Glomerular endothelial cell (primary cell): ENCODE data around the gene NDFIP1. TPM values are rescaled to one million over a fixed set of nuclear protein-coding genes. Genes with fewer than 3 reads are reported as not detected.

ENCODE experiments used
- DNase-seq: peaks from one replicate; pipeline ENCODE4 v3.0.0-alpha.2; 2011; ENCODE audit warnings: low read depth, low spot score; ENCODE audit errors: extremely low read depth
- total RNA-seq: library from RNA; depleted of rRNA; stranded (reverse); fragments of >200 nt; gene quantifications from 2 replicates; pipeline ENCODE4 v1.2.3, GENCODE V29; 2015

The NDFIP1 gene
- total RNA-seq, 1 donor from 2014 or later: 55.2 TPM

DNA sequence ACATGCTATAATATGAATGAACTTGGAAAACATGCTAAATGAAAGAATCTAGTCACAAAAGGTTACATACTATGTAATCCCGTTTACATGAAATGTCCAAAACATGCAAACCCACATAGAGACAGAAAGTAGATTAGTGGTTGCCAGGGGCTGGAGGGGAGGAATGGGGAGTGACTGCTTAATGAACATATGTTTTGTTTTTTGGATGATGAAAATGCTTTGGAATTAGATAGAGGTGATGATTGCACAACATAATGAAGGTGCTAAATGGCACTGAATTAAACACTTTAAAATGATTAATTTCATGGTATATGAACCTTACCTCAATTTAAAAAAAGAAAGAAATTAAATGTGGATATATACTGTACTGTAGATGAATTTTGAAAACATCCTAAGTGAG lies 17.6 kb upstream of the NDFIP1 start:
- DNase-seq: no peak

DNA sequence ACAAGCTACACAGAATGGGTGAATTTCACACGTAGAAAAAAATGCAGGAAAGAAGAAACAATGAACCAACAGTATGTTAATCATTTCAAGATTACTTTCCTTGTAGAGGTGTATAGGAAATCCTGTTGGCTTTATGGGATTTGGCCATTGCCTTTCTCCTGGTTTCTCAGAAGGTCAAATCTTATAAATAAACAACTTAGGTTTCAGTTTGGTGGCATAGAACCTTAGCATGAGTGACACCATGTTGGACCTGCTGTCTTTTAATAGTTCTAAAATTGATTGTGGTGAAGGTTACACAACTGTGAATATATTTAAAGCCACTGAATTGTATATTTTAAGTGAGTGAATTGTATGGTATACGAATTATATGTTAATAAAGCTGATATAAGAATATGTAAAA lies 16.7 kb upstream of the NDFIP1 start:
- DNase-seq: no peak

DNA sequence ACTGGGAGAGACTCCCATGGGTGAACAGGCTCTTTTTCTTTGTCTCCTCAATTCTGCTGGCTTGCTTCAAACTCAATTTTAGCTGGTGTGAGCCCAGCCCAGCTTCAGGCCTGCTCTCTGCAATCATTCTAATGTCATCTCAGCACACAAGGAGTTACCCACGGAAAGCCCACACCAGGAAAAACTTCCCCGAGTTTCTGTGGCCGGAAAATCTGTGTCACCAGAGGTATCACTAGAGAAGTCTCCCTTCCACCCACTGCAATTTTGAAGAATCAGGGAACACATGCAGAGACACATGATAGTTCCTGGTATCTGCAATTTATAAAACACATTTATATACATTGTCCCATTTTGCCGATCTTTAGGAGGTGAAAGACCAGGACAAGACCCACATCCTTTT lies 13.5 kb upstream of the NDFIP1 start:
- no peak for DNase-seq

DNA sequence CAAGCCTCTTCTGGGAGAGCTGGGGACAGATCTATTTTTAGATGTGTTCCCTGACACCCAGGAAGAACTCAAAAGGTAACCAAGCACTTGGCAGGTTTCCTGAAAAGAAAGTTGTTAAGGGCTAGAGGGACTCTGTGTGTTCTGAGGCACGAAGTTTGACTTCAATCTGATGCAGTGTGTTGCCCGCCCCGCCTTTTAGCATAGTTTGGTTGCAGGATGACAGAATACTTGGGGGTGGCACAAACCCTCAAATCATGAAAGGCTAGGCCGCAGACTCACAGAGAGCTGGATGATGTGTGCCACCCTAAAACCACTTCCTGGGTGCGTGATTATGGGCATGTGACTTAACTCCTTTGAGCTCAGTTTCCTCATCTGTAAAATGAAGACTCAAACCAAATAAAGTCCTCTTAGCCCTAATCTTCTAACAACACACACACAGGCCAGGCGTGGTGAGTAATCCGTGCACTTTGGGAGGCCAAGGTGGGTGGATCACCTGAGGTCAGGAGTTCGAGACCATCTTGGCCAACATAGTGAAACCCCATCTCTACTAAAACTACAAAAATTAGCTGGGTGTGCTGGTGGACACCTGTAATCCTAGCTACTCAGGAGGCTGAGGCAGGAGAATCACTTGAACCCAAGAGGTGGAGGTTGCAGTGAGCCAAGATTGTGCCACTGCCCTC lies 12.8 kb upstream of the NDFIP1 start:
- no peak for DNase-seq

DNA sequence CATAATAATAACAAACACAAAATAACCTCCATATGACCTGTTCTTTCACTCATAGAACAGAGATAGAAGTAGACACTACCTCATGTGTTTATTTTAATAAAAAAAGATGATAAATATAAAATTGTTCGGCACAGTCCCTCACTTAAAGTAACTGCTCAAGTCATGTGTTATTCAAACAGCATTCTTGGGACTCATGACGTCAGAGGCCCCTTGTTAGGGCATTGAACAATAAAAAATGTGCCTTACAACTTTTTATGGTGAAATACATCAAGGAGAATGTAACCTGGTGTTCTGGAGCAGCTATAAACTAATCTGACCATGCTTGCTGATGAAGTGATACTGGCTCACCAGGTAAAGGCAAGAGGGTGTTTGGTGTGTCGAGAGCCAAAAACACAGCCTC lies 12.2 kb upstream of the NDFIP1 start:
- DNase-seq: no peak

DNA sequence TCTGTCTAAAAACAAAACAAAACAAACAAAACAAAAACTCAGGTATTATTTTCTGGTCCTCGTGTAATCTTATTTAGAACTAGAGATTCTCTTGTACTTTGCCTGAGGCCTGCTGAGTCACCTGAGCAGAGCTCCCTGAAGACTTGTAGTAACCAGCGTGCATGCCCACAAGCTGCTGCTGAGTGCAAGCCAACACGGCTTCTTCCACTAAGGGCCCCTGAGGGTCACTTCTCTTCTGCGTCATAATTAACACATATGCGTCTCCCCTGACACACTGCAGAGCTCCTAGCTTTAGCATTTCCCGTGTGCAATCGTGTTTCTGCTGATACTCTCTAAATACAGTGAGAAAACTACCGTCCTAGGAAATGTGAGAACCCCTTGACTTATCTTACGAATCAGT lies 10.9 kb upstream of the NDFIP1 start:
- no peak for DNase-seq

DNA sequence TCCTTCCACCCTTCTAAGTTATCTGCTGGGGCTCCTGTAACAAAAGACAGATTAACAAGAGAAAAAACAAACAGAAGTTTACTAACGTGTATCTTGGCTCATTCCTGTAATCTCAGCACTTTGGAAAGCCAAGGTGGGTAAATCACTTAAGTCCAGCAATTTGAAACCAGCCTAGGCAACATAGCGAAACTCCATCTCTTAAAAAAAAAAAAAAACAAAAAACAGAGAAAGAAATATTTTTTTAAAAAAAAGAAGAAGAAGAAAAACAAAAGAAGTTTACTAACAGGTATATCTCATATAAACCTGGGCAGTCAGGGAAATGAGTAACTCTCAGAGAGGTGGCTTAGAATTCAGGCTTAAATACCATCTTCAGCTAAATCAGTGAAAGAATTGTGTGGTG lies 10.3 kb upstream of the NDFIP1 start:
- DNase-seq: no peak

DNA sequence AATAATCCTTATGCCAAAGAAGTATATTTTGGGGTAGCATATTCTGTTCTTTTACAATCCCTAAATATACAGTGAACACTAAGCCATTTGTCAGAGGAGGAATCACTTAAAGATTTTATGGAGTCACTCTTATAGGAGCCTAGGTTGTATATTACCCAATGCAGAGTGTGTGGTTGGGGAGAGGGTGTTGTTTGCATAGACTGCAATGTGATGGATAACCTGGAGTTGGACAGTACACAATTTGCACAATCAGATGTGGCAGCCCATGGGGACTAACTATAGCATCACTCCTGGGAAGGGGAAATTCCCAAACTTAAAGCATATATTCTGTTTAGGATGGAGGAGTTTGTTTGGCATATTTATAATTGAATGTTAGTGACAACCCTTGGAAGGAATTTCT lies 9.6 kb upstream of the NDFIP1 start:
- no peak for DNase-seq

DNA sequence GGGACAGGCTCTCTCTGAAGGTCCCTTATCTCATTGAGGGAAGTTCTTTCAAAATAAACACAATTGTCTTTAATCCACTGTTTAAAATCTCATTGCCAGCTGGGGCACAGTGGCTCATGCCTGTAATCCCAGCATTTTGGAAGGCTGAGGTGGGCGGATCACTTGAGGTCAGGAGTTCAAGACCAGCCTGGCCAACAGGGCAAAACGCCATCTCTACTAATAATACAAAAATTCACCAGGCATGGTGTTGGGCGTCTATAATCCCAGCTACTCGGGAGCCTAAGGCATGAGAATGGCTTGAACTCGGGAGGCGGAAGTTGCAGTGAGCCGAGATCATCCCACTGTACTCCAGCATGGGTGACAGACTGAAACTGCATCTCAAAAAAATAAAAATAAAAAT lies 8.3 kb upstream of the NDFIP1 start:
- DNase-seq: no peak

DNA sequence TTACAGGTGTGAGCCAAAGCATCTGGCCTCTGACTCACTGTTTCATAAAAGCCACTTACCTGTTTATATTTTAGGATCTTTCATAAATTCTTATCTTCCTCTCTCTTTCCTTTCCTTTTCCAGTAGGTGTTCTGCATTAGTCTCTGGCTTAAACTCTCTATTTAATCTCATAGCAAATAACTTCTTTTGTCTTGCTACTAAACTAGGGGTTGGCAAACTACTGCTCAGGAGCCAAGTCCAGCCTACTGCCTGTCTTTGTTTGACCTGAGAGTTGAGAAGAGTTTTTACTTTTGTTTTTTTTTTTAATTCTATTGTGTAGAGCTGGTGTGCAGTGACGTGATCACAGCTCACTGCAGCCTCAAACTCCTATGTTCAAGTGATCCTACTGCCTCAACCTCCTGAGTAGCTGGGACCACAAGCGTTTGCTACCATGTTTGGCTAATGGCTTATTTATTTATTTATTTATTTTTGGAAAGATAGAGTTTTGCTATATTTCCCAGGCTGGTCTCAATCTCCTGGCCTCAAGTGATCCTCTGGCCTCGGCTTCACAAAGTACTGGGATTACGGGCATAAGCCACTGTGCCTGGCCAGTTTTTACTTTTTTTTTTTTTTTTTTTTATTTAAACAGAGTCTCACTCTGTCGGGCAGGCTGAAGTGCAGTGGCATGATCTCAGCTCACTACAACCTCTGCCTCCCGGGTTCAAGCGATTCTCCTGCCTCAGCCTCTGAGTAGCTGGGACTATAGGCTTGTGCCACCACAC lies 5.4 kb upstream of the NDFIP1 start:
- no peak for DNase-seq

DNA sequence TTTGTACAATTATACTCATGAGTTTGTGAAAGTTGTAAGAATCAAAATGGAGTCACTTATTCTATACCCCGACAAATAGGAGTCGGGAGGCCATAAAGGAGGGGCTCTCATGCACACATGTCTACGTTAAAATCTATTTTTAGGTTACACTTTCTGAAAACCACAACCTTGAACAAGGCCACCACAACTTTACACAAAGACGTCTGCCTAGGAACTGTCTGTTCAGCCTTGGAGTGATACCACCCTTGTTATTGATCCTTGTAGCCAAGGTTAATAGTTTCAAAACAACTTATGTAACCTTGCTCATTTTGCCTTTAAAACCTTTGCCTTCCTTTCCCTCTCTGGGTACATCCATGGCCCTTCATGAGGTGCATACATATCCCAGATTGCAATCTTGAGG lies 4.1 kb upstream of the NDFIP1 start:
- DNase-seq: no peak

DNA sequence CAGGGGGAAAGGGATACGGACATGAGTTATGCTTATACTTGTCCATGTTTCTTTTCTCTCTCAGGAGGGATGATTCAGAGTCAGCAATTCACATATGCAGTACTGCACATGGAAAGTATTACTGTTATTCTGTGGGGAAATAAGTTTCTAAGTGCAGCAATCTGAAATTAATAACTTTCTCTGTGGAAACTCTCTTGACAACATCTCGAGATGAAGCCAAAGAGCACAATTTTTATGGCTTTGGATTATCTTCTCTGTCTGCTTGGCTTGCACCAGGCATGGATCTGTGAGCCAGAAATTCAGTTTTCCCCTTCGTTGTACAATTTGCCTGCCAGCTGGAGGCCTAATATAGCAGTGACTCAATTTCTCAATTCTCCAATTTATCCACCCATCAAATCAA lies 2.5 kb upstream of the NDFIP1 start:
- DNase-seq: no peak

DNA sequence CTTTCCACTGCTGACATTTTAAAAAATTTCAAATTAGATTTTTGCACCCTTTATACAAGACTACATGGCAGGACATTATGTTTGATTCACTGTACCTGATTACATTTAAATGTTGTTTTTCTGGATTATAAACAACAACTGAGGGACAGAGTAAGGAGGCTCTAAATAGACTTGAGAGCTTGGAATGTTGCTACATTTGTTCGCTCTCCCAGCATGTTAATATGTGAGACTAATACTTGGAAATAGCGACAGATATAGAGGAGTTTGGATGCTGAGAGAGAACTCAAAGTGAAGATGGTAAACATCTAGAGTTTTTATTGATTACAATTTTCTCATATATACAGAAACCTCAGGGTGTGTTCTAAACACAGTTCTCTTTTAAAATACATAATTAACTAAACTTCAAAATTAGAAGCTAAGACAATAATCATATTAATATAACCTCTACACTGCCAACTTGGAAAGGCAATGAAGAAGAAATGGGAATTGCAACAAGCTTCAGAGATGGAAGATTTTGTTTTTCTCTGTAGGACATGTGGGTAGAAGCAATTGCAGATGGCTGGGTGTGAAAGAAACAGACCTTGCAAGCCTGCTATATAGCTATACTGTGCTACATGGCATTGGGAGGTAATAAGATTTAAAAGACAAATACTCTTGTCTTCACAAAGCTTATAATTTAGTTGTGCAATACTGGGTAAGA lies 1.4 kb upstream of the NDFIP1 start:
- no peak for DNase-seq

DNA sequence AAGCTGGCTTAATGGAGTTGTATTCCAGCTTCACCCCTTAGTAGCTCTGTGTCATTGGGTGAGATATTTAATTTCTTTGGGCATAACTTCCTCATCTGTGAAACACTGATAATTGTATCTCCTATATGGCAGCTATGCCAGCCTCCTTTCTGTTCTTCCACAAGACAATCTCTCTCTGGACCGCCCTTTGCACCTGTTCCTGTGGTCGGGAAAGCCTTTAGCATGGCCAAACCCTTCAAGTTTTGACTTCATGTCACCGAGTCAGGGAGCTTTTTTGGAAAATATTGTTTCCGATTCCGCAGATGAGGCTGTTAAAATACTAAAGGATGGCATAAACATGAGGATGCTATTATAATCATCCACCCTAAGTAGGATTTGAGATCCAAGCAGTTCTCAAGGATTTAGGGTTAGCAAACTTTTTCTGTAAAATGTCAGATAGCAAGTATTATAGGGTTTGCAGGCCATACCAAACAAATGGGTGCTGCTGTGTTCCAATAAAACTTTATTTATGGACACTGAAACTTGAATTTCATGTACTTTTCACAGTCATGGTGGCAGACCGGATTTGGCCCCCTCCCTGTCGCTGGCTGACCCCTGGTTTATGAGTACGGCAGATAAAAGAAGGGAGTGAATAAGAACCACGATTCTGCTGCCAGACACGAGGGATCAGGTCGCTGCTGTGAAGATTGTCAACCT lies 695 bp upstream of the NDFIP1 start:
- DNase-seq: no peak

DNA sequence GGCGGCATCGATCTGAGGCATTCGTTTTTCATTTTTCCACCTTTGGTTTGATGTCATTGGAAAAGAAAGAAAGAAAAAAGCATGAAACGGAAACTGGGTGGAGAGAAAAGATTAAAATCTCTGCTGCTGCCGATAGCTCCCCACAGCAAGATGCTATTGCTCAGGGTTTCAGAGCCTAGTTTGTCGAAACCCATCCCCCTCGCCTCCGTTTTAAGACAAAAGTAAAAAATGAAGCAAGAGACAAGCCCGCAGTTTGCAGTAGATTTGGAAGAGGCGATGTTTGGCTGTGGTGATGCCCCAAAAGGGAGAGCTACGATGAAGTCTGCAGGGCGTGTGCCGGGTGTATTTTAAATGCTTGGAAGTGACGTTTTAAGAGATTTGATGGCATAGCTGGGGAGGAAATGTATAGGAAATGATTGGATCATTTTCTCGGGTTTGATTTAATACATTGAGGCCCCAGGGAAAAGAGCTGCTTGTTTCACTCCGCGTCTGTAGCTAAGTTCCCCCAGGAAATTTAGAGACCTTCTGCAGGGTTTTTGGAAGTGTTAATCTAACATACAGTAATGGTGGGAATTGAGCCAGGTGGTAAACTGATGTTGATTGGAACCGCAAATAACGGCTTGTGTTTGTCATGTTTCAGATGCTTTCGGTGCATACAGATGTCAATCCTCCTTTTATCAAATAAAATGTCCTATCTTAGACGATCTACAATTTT lies 909 bp downstream of the NDFIP1 start:
- DNase-seq: no peak

DNA sequence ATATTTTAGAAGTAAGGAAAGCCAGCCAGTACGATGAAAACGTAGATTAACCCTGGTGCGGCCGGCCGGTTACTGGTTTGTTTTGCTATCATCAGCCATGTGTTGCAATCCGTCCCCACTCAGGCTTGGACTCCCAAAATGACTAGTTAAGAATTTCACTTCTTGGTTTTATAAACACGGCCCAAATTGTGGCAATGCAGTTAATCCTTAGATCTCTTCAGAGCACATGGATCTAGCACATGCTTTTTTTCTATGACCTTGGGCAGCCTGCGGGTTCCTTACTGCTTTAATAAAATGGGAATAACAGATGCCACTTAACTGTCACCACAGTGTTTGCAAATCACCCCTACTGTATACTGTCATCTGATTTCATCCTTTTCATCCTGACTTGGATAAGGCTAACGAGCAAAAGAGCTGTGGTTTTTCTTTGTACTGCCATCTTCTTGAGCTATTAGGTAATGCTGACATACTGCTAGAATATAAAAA lies 1.5 kb downstream of the NDFIP1 start:
- DNase-seq: no peak

DNA sequence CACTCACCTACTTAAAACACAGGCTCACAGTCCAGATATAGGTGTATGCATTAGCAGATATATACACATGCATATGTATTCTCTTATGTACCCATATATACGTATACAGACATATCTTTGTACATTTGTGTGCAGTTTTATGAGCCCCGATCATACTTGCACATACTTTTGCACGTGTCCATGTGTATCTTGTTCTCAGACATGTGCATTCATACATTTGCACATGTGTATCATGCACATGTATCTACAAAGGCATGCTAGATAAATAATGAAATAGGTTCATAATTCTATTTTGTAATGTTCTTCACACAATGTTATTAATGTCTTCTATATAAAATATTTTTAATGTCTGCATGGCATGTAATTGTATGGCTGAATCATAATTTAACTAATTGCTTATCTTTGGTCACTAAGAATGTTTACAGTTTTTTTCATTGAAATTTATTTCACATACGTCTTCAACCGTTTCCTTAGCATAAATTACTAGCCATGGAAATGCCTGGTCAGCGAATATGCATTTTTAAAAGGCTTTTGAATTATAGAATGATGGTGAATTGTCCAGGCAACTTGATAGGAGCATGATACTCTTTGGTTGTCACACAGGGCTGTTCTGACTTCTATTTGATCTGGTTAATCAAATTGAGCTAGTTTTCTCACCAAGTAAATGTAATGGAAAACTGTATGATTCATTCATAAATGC lies 2.6 kb downstream of the NDFIP1 start:
- no peak for DNase-seq

DNA sequence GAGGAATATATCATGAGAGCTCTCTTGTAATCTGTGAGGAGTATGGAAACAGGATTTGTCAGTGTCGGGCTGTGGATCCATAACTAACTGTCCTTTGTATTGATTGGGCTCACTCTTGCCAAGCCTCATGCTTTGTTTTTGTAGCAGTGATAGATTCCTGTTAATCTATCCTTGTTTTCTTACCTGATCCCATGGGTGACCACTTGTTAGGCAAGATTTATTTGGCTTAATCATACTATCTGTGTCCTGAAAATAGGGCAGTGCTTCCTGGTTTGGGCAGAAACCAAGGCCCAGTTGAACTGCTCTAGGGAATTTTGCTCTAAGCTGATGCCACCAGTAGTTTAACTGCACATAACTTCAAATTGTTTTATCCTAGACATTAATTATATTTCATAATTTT lies 6.1 kb downstream of the NDFIP1 start:
- no peak for DNase-seq

DNA sequence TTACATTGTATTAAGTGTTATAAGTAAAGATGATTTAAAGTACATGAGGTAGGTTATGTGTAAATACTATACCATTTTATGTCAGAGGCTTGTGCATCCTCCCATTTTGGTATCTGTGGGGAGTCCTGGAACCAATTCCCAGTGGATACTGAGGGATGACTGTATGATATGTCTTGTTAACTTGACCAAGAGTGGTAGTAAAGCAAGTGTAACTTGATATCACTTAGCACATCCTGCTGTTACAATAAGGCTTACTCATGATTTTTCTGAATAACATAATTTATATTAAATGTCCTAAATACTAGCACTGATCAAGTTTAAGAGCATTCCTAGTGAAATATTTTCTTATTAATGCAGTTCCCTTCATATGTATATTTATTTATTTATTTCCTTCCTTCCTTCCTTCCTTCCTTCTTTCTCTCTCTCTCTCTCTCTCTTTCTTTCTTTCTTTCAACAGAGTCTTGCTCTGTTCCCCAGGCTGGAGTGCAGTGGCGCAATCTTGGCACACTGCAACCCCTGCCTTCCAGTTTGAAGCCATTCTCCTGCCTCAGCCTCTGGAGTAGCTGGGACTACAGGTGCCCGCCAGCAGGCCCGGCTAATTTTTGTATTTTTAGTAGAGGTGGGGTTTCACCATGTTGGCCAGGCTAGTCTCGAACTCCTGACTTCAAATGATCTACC lies 7.5 kb downstream of the NDFIP1 start:
- DNase-seq: no peak
